Measurements from ENCODE around the gene RRBP1.

Gene RRBP1

GRCh38 chr20:17628101-17628841 lies 53.8 kb downstream of the RRBP1 start:
- H3K36me3 ChIP-seq (ENCODE audit: insufficient read depth, low read length) = peaks cover 99% of the 10 kb centered on the region
- no peak overlapping the region for H3K4me2 ChIP-seq (ENCODE audit: insufficient read depth, low read length)
- H3K27ac ChIP-seq (ENCODE audit: low read length) = no peak overlapping the region
- no peak overlapping the region for H3K4me3 ChIP-seq (ENCODE audit: low read depth in 1 of 2, low read length in 2 of 2)
- no peaks in the 10 kb centered on the region for H3K4me1 ChIP-seq (ENCODE audit: insufficient read depth, low read length)
- TF ChIP-seq CTCF (IDR thresholded peaks at IDR 0.05; ENCODE audit: borderline replicate concordance, extremely low read depth, low read length, poor library complexity, severe bottlenecking) (no peak), EZH2 (IDR thresholded peaks at IDR 0.05; ENCODE audit: borderline replicate concordance, low read depth, low read length, severe bottlenecking) (no peak)
- no peak overlapping the region for H3K9ac ChIP-seq (ENCODE audit: low read depth, low read length)
- H3K9me3 ChIP-seq (ENCODE audit: insufficient read depth, low read length, severe bottlenecking) = no peaks in the 10 kb centered on the region
- H4K20me1 ChIP-seq (ENCODE audit: insufficient read depth, low read length) = peaks cover 26% of the 10 kb centered on the region
- H2AFZ ChIP-seq (ENCODE audit: low read depth, low read length) = no peak overlapping the region
- DNase-seq (no peak), ATAC-seq (ENCODE audit: insufficient read depth, low read depth) (no peak)
- no peaks in the 10 kb centered on the region for H3K79me2 ChIP-seq (ENCODE audit: insufficient read depth, low read length)
- no peaks in the 10 kb centered on the region for H3K27me3 ChIP-seq (ENCODE audit: insufficient read depth, low read length, poor library complexity)

- Histone ChIP-seq H3K27me3 (ENCODE audit: insufficient read depth, low read length, poor library complexity) (no peaks in the 10 kb centered on the region), H3K36me3 (ENCODE audit: insufficient read depth, low read length) (peaks cover 99% of the 10 kb centered on the region), H3K4me3 (ENCODE audit: low read depth in 1 of 2, low read length in 2 of 2) (no peak overlapping the region), H3K9me3 (ENCODE audit: insufficient read depth, low read length, severe bottlenecking) (no peaks in the 10 kb centered on the region), H4K20me1 (ENCODE audit: insufficient read depth, low read length) (peaks cover 21% of the 10 kb centered on the region; the same call in 1 of the 2 replicates), H2AFZ (ENCODE audit: low read depth, low read length) (no peak overlapping the region), H3K27ac (ENCODE audit: low read length) (no peak overlapping the region), H3K4me2 (ENCODE audit: insufficient read depth, low read length) (no peak overlapping the region), H3K9ac (ENCODE audit: low read depth, low read length) (no peak overlapping the region), H3K79me2 (ENCODE audit: insufficient read depth, low read length) (no peaks in the 10 kb centered on the region), H3K4me1 (ENCODE audit: insufficient read depth, low read length) (no peaks in the 10 kb centered on the region)
- no peak for TF ChIP-seq EZH2 (IDR thresholded peaks at IDR 0.05; ENCODE audit: borderline replicate concordance, low read depth, low read length, severe bottlenecking)
- TF ChIP-seq CTCF (IDR thresholded peaks at IDR 0.05; ENCODE audit: borderline replicate concordance, extremely low read depth, low read length, poor library complexity, severe bottlenecking) = no peak
- DNase-seq (no peak), ATAC-seq (ENCODE audit: insufficient read depth, low read depth) (no peak)
Measured at GRCh38 chr20:17627101-17627955, 54.7 kb downstream of the RRBP1 start.

GRCh38 chr20:17626217-17627007 lies 55.6 kb downstream of the RRBP1 start:
- H3K4me2 ChIP-seq (ENCODE audit: insufficient read depth, low read length) = no peak overlapping the region
- H3K4me3 ChIP-seq (ENCODE audit: low read depth in 1 of 2, low read length in 2 of 2) = no peak overlapping the region
- H3K9me3 ChIP-seq (ENCODE audit: insufficient read depth, low read length, severe bottlenecking) = no peaks in the 10 kb centered on the region
- H3K4me1 ChIP-seq (ENCODE audit: insufficient read depth, low read length) = no peaks in the 10 kb centered on the region
- H2AFZ ChIP-seq (ENCODE audit: low read depth, low read length) = no peak overlapping the region
- no peak overlapping the region for H3K27ac ChIP-seq (ENCODE audit: low read length)
- no peak overlapping the region for H3K9ac ChIP-seq (ENCODE audit: low read depth, low read length)
- H3K36me3 ChIP-seq (ENCODE audit: insufficient read depth, low read length) = peaks cover 99% of the 10 kb centered on the region
- DNase-seq (no peak), ATAC-seq (ENCODE audit: insufficient read depth, low read depth) (no peak)
- peaks cover 21% of the 10 kb centered on the region; the same call in 1 of the 2 replicates for H4K20me1 ChIP-seq (ENCODE audit: insufficient read depth, low read length)
- no peaks in the 10 kb centered on the region for H3K27me3 ChIP-seq (ENCODE audit: insufficient read depth, low read length, poor library complexity)
- TF ChIP-seq EZH2 (IDR thresholded peaks at IDR 0.05; ENCODE audit: borderline replicate concordance, low read depth, low read length, severe bottlenecking) (no peak), CTCF (IDR thresholded peaks at IDR 0.05; ENCODE audit: borderline replicate concordance, extremely low read depth, low read length, poor library complexity, severe bottlenecking) (no peak)
- H3K79me2 ChIP-seq (ENCODE audit: insufficient read depth, low read length) = no peaks in the 10 kb centered on the region
